B cell (primary cell): ENCODE data around the gene DHX36. TPM values are rescaled to one million over a fixed set of nuclear protein-coding genes. Genes with fewer than 3 reads are reported as not detected.

ENCODE experiments used
- ATAC-seq: fragments of 200-7000 bp; cut with Tn5 transposase; one replicate; pipeline ENCODE4 v1.10.0; 2021; ENCODE audit warnings: low read depth, mild to moderate bottlenecking, moderate number of reproducible peaks, moderate library complexity
- CTCF ChIA-PET: fragments of 350-600 bp; sonication (Branson Sonifier 250); formaldehyde crosslinking; loops from one replicate; lab custom pipeline; 2021; ENCODE audit warnings: antibody characterized with exemption, inconsistent platforms; lab: Charles Lee
- POLR2A ChIA-PET: fragments of 350-600 bp; sonication (Branson Sonifier 250); formaldehyde crosslinking; loops from one replicate; lab custom pipeline; 2021; ENCODE audit warnings: antibody characterized with exemption; lab: Charles Lee
- DNase-seq: peaks from one replicate; pipeline ENCODE4 v3.0.0; 2013
- H2AFZ ChIP-seq: 2 replicates; pipeline ENCODE4 v1.6.1; 2012; ENCODE audit warnings: mild to moderate bottlenecking, low read depth, low read length; ENCODE audit not compliant: insufficient read depth, poor library complexity, severe bottlenecking
- H3K27ac ChIP-seq, 2 donors: 1 replicate in 1 of 2; 2 replicates in 1 of 2; pipeline ENCODE4 v1.5.1; 2012 to 2013; ENCODE audit warnings: low read length in 2 of 2, mild to moderate bottlenecking in 2 of 2, moderate library complexity in 1 of 2
- H3K27me3 ChIP-seq, 4 experiments: fragments of 200-600 bp in 1 of 4; sonication (generic) in 1 of 4; replicated peaks in 1 of 4; 1 replicate in 2 of 4; 2 replicates in 2 of 4; pipeline versions ENCODE4 v1.6.1 to v1.7.0; 2013 to 2016; ENCODE audit warnings: low read length in 3 of 4, mild to moderate bottlenecking in 2 of 4, mixed read lengths in 1 of 4, moderate library complexity in 1 of 4; ENCODE audit not compliant: insufficient read depth in 4 of 4, control insufficient read depth in 3 of 4; ENCODE audit errors: control extremely low read depth in 1 of 4
- H3K36me3 ChIP-seq, 2 experiments: replicated peaks in 1 of 2; 1 replicate in 1 of 2; 2 replicates in 1 of 2; pipeline versions ENCODE4 v1.6.1 to v1.7.1; 2013; ENCODE audit warnings: low read length in 1 of 2; ENCODE audit not compliant: insufficient read depth in 2 of 2, control insufficient read depth in 1 of 2; ENCODE audit errors: control extremely low read depth in 1 of 2, extremely low read depth in 1 of 2
- H3K4me1 ChIP-seq, 2 donors: fragments of 200-600 bp in 1 of 2; sonication (generic) in 1 of 2; 1 replicate in 1 of 2; 2 replicates in 1 of 2; pipeline versions ENCODE4 v1.5.1 to v1.6.1; 2013 to 2017; ENCODE audit warnings: low read length in 2 of 2; ENCODE audit not compliant: control insufficient read depth in 2 of 2, insufficient read depth in 2 of 2
- H3K4me2 ChIP-seq: replicated peaks from 2 replicates; pipeline ENCODE3; 2012; ENCODE audit warnings: mild to moderate bottlenecking, low read depth, low read length; ENCODE audit not compliant: poor library complexity, severe bottlenecking
- H3K4me3 ChIP-seq, 5 experiments: fragments of 200-600 bp in 1 of 5; sonication (generic) in 1 of 5; 1 replicate in 3 of 5; 2 replicates in 2 of 5; pipeline versions ENCODE4 v1.5.1 to v1.7.0; 2011 to 2016; ENCODE audit warnings: low read length in 4 of 5, mild to moderate bottlenecking in 4 of 5, low read depth in 2 of 5, control low read depth in 1 of 5, moderate library complexity in 1 of 5; ENCODE audit not compliant: insufficient read depth in 1 of 5; ENCODE audit errors: control extremely low read depth in 1 of 5, extremely low read depth in 1 of 5
- H3K79me2 ChIP-seq: fragments of 200-600 bp; sonication (generic); one replicate; pipeline ENCODE4 v1.6.0; 2016; ENCODE audit warnings: low read length; ENCODE audit not compliant: control insufficient read depth, insufficient read depth
- H3K9ac ChIP-seq: fragments of 200-600 bp; sonication (generic); 2 replicates; pipeline ENCODE4 v1.6.1; 2017; ENCODE audit warnings: mild to moderate bottlenecking, low read length, moderate library complexity
- H3K9me3 ChIP-seq, 3 donors: one replicate each; pipeline versions ENCODE4 v1.6.1 to v1.7.1; 2013; ENCODE audit warnings: low read length in 2 of 3; ENCODE audit not compliant: control insufficient read depth in 2 of 3, insufficient read depth in 1 of 3; ENCODE audit errors: control extremely low read depth in 1 of 3
- H4K20me1 ChIP-seq: 2 replicates; pipeline ENCODE4 v1.6.0; 2012; ENCODE audit warnings: mild to moderate bottlenecking, low read length; ENCODE audit not compliant: insufficient read depth, control insufficient read depth, poor library complexity, severe bottlenecking
- H3K27ac Mint-ChIP-seq: one replicate; pipeline ENCODE4 v1.8.0; 2021; ENCODE audit warnings: mixed read lengths
- H3K27me3 Mint-ChIP-seq: one replicate; pipeline ENCODE4 v1.8.0; 2021; ENCODE audit warnings: mixed read lengths
- H3K4me1 Mint-ChIP-seq: one replicate; pipeline ENCODE4 v1.8.0; 2021; ENCODE audit warnings: mixed read lengths
- H3K4me3 Mint-ChIP-seq: one replicate; pipeline ENCODE4 v1.8.0; 2021; ENCODE audit warnings: mixed read lengths
- H3K9me3 Mint-ChIP-seq: one replicate; pipeline ENCODE4 v1.8.0; 2022; ENCODE audit warnings: mixed read lengths; ENCODE audit not compliant: insufficient read depth
- EZH2 ChIP-seq: IDR thresholded peaks from 2 replicates; pipeline ENCODE4 v1.6.1; 2012; ENCODE audit warnings: borderline replicate concordance, low read depth, mild to moderate bottlenecking, moderate library complexity, low read length; ENCODE audit not compliant: insufficient read depth, poor library complexity, severe bottlenecking
- WGBS: methylation state at CpG from one replicate; pipeline ENCODE4 v1.1.5; 2013; ENCODE audit warnings: missing lambda C conversion rate; ENCODE audit not compliant: insufficient coverage; 5-methylcytosine and 5-hydroxymethylcytosine counted together
- intact Hi-C: fragments of 100-400 bp; cut with micrococcal nuclease; formaldehyde crosslinking; loops from one replicate; pipeline ENCODE4 v1.10.0; 2022
- polyA plus RNA-seq: library from polyadenylated mRNA; depleted of rRNA; stranded (reverse); fragments of >200 nt; gene quantifications from 2 replicates; pipeline ENCODE4 v1.2.3, GENCODE V29; 2012
- total RNA-seq, 2 donors: library from RNA; stranded (reverse); fragments of 120-200 nt in 1 of 2; gene quantifications; 1 replicate in 1 of 2; 2 replicates in 1 of 2; pipeline versions ENCODE4 v1.2.3 to v1.2.4, GENCODE V29; 2013 to 2022
- TF ChIP-seq, protein P1 (sequence below): fragments of 200-600 bp; IDR thresholded peaks from one replicate; pipeline ENCODE4 v1.8.0; 2022; ENCODE audit warnings: antibody characterized with exemption, mild to moderate bottlenecking

The DHX36 gene
- total and polyA plus RNA-seq, 2 donors (not counting 1 experiment from before 2014, with no cell fraction given), result 33.4 to 113 TPM

DNA sequence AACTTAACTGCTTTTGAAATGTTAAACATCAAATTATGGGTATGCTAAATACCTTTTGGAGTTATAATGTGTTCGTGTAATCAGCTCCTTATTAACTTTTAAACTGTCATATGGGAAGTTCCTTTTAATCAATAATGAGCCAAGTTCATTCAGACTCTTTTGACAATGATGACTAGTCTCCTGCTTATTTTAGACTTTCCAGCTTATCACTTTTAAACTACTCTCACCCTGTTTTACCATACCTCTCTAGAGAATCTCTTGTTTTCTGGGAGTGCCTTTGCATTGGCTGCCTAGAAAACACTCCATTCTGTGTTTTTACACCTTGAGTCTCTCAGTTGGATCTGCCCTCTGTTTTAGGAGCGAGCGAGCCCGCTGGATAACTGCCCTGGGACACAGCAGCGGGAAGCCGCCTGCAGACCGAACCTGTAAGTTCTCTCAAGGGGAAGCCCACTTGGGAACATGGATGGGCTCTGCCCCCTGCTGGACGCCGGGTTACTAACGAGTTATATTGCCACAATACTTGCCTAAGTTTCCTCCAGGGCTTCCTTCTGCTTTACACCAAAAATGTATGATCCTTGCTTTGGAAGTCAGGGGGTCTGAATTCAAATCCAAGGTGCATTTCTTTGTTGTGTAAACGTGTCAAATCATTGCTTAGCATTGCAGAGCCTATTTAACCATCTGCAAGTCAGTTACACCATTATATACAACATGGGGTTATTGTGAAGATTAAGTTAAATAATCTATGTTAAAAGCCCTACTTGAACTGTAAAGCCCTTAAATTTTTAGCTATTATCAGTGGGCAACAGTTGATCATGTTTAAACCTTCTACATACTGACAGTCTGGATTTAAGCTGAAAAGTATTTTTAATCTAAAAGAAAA, 71.3 kb downstream of the DHX36 start:
- no peaks in the 10 kb centered on the region for H3K27me3 Mint-ChIP-seq
- intact Hi-C loops, result loop anchor here (10.0 kb wide), 1 partner anchor 1088 kb away; the partner anchor contains the start of gene RAP2B
- Histone ChIP-seq H3K27ac (no peak overlapping the region), H3K4me1 (no peaks in the 10 kb centered on the region), H3K27me3 (no peaks in the 10 kb centered on the region), H3K4me2 (no peak overlapping the region), H4K20me1 (no peaks in the 10 kb centered on the region), H3K9me3 (no peaks in the 10 kb centered on the region), H3K79me2 (no peaks in the 10 kb centered on the region), H3K9ac (no peak overlapping the region), H2AFZ (no peak overlapping the region), H3K36me3 (peaks cover 0 to 33% of the 10 kb centered on the region in 2 experiments), H3K4me3 (no peak overlapping the region)
- peaks cover 3% of the 10 kb centered on the region for H3K4me1 Mint-ChIP-seq
- ChIA-PET CTCF (interaction anchor here (0.6 to 3.9 kb wide), 10 partner anchors 9 to 1227 kb away, joined by 3 to 16 read pairs (median 4); no protein-coding TSS in a partner anchor), POLR2A (no interaction called here)
- DNase-seq, result peak; percentile 63
- no peak for TF ChIP-seq EZH2
- TF ChIP-seq, protein P1, sequence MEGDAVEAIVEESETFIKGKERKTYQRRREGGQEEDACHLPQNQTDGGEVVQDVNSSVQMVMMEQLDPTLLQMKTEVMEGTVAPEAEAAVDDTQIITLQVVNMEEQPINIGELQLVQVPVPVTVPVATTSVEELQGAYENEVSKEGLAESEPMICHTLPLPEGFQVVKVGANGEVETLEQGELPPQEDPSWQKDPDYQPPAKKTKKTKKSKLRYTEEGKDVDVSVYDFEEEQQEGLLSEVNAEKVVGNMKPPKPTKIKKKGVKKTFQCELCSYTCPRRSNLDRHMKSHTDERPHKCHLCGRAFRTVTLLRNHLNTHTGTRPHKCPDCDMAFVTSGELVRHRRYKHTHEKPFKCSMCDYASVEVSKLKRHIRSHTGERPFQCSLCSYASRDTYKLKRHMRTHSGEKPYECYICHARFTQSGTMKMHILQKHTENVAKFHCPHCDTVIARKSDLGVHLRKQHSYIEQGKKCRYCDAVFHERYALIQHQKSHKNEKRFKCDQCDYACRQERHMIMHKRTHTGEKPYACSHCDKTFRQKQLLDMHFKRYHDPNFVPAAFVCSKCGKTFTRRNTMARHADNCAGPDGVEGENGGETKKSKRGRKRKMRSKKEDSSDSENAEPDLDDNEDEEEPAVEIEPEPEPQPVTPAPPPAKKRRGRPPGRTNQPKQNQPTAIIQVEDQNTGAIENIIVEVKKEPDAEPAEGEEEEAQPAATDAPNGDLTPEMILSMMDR, result peak; percentile 80
- WGBS, result 28% methylated on average over 6 of the region's 11 CpGs
- H3K27ac Mint-ChIP-seq, result no peak overlapping the region
- ATAC-seq, result peak; percentile 45
- H3K4me3 Mint-ChIP-seq, result no peak overlapping the region
- no peaks in the 10 kb centered on the region for H3K9me3 Mint-ChIP-seq

DNA sequence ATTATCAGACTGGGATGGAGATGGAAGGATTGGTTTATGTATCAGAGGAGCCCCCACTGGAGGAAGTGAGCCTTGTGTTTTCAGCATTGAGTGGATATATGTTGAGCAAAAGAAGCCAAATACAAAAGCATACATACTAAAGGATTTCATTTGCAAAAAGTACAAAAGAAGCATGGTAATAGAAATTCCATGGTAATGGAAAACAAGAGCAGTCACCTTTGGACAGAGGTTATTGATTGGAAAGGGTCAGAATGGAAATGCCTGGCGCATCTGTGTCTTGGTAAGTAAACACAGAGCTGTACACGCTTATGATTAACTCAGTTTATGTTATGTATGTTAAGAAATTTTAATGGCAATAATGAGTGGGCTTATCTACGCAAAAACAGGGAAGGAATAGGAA, 72.7 kb downstream of the DHX36 start:
- Histone ChIP-seq H2AFZ (no peak overlapping the region), H3K36me3 (peaks cover 0 to 24% of the 10 kb centered on the region in 2 experiments), H3K4me1 (no peaks in the 10 kb centered on the region), H3K9ac (no peak overlapping the region), H3K9me3 (no peaks in the 10 kb centered on the region), H3K4me2 (no peak overlapping the region), H3K27ac (no peak overlapping the region), H3K79me2 (no peaks in the 10 kb centered on the region), H3K27me3 (no peaks in the 10 kb centered on the region), H4K20me1 (no peaks in the 10 kb centered on the region), H3K4me3 (no peak overlapping the region)
- Mint-ChIP-seq H3K4me1 (peaks cover 3% of the 10 kb centered on the region), H3K4me3 (no peak overlapping the region), H3K27ac (no peak overlapping the region), H3K27me3 (no peaks in the 10 kb centered on the region), H3K9me3 (no peaks in the 10 kb centered on the region)
- ChIA-PET CTCF (interaction anchor here (3.9 kb wide), 1 partner anchor 1208 kb away, joined by 16 read pairs; no protein-coding TSS in a partner anchor), POLR2A (no interaction called here)
- WGBS, result 100% methylated on average over 3 of the region's 3 CpGs
- DNase-seq (no peak), ATAC-seq (no peak)
- intact Hi-C loops, result loop anchor here (10.0 kb wide), 1 partner anchor 1087 kb away; the partner anchor contains the start of gene RAP2B
- TF ChIP-seq, protein P1, result no peak
- TF ChIP-seq EZH2, result no peak
